Stimulated activated naive CD8-positive, alpha-beta T cell treated with anti-CD3 and anti-CD28 coated beads, Interleukin-15, Interleukin-2, amounts not matched to agents 100 ng/mL and 50 ng/mL, for 24 hours (primary cell): ENCODE results near the gene SINHCAF.
A peak's percentile ranks its signal among the peaks of the same experiment; 100 is the strongest.
"Not testable (repeated sequence)": the region's sequence is repeated elsewhere in the genome, so short reads cannot be mapped to it uniquely, and the experiment has no call there.

Experiments used
- H3K27ac Mint-ChIP-seq: one replicate; pipeline ENCODE4 v1.8.0; 2021; ENCODE audit warnings: mild to moderate bottlenecking, mixed read lengths
- H3K27me3 Mint-ChIP-seq: one replicate; pipeline ENCODE4 v1.8.0; 2021; ENCODE audit warnings: mixed read lengths
- H3K36me3 Mint-ChIP-seq: one replicate; pipeline ENCODE4 v1.8.0; 2021; ENCODE audit warnings: low read depth, mixed read lengths
- H3K4me1 Mint-ChIP-seq: one replicate; pipeline ENCODE4 v1.8.0; 2021; ENCODE audit warnings: low read depth, mixed read lengths
- H3K4me3 Mint-ChIP-seq: one replicate; pipeline ENCODE4 v1.8.0; 2021; ENCODE audit warnings: mild to moderate bottlenecking, mixed read lengths
- H3K9me3 Mint-ChIP-seq: one replicate; pipeline ENCODE4 v1.8.0; 2021; ENCODE audit warnings: mixed read lengths

The SINHCAF gene

DNA sequence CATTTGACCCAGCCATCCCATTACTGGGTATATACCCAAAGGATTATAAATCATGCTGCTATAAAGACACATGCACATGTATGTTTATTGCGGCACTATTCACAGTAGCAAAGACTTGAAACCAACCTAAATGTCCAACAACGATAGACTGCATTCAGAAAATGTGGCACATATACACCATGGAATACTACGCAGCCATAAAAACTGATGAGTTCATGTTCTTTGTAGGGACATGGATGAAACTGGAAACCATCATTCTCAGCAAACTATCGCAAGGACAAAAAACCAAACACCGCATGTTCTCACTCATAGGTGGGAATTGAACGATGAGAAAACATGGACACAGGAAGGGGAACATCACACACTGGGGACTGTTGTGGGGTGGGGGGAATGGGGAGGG, 52.2 kb downstream of the SINHCAF start:
- H3K9me3 Mint-ChIP-seq = not testable (repeated sequence)
- H3K36me3 Mint-ChIP-seq = peaks cover 61% of the 10 kb centered on the region

GRCh38 chr12:31272607-31273225, 53.2 kb downstream of the SINHCAF start:
- Mint-ChIP-seq H3K27ac (no peak overlapping the region), H3K9me3 (no peaks in the 10 kb centered on the region), H3K27me3 (no peaks in the 10 kb centered on the region), H3K4me1 (no peaks in the 10 kb centered on the region), H3K4me3 (no peak overlapping the region), H3K36me3 (peaks cover 51% of the 10 kb centered on the region)

More for the DNA sequence above, 52.2 kb downstream of the SINHCAF start:
- H3K4me1 Mint-ChIP-seq, H3K27me3 Mint-ChIP-seq, H3K27ac Mint-ChIP-seq, H3K4me3 Mint-ChIP-seq: not testable (repeated sequence)

GRCh38 chr12:31267966-31268365, 58.0 kb downstream of the SINHCAF start:
- Mint-ChIP-seq H3K4me1 (no peaks in the 10 kb centered on the region), H3K27ac (no peak overlapping the region), H3K4me3 (no peak overlapping the region), H3K36me3 (peaks cover 21% of the 10 kb centered on the region), H3K27me3 (no peaks in the 10 kb centered on the region), H3K9me3 (no peaks in the 10 kb centered on the region)

- H3K4me3 Mint-ChIP-seq = no peak overlapping the region
- no peaks in the 10 kb centered on the region for H3K27me3 Mint-ChIP-seq
- peaks cover 13% of the 10 kb centered on the region for H3K36me3 Mint-ChIP-seq
- H3K4me1 Mint-ChIP-seq = no peaks in the 10 kb centered on the region
- no peak overlapping the region for H3K27ac Mint-ChIP-seq
- H3K9me3 Mint-ChIP-seq = no peaks in the 10 kb centered on the region
These were observed 60.2 kb downstream of the SINHCAF start for GRCh38 chr12:31265722-31266121.

DNA sequence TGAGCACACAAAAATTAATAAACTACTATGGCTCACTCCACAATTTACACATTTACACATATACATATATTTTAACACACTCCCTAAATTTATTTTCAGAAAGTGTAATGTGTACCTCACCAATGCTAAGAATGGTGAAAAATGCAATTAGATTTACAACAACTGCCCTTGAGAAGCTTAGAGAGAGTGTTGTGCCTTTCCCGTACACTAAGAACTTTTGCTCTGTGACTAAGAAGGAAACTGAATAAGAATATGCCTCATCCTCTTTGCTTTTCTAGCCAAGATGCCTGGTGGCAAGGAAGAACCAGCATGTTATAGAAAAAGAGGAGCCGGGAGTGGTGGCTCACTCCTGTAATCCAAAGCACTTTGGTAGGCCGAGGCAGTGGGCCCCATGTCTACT, 62.3 kb downstream of the SINHCAF start:
- H3K9me3 Mint-ChIP-seq = no peaks in the 10 kb centered on the region
- H3K27me3 Mint-ChIP-seq = no peaks in the 10 kb centered on the region
- H3K27ac Mint-ChIP-seq = no peak overlapping the region
- no peaks in the 10 kb centered on the region for H3K4me1 Mint-ChIP-seq
- no peak overlapping the region for H3K4me3 Mint-ChIP-seq
- H3K36me3 Mint-ChIP-seq = no peaks in the 10 kb centered on the region

DNA sequence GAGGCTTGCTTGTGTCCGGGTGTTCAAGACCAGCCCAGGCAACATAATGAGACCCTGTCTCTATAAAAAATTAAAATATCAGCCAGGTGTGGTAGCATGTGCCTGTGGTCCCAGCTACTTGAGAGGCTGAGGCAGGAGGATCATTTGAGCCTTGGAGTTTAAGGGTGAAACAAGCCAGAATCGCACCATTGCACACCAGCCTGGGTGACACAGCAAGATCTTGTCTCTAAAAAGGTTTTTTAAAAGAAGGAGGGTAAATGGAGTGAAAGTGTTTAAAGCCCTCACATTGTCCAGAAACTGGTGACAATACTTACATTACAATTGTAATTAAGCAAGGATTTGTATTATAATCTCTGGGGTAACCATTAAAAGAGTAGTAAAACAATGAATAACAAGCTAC, 64.2 kb downstream of the SINHCAF start:
- Mint-ChIP-seq H3K4me3 (no peak overlapping the region), H3K4me1 (no peaks in the 10 kb centered on the region), H3K9me3 (no peaks in the 10 kb centered on the region), H3K27ac (no peak overlapping the region), H3K27me3 (no peaks in the 10 kb centered on the region), H3K36me3 (no peaks in the 10 kb centered on the region)

DNA sequence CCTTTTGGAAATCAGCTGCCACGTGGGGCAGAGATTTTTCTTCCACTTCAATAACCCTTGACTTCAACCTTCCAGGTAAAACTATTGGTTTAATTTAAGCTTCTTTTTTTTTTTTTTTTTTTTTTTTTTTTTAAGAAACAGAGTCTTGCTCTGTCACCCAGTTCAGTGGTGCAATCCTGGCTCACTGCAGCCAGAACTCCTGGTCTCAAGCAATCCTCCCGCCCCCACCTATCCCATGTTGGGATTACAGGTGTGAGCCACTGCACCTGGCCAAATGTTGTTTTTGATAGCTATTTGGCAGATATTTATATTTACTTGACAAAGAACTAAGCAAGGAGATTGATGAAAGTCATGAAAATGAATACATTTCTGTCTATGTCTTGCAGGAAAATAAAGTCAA, 65.1 kb downstream of the SINHCAF start:
- no peaks in the 10 kb centered on the region for H3K36me3 Mint-ChIP-seq
- H3K4me3 Mint-ChIP-seq = no peak overlapping the region
- no peaks in the 10 kb centered on the region for H3K9me3 Mint-ChIP-seq
- no peaks in the 10 kb centered on the region for H3K27me3 Mint-ChIP-seq
- H3K4me1 Mint-ChIP-seq = no peaks in the 10 kb centered on the region
- H3K27ac Mint-ChIP-seq = no peak overlapping the region

- H3K4me3 Mint-ChIP-seq = no peak overlapping the region
- H3K27me3 Mint-ChIP-seq = no peaks in the 10 kb centered on the region
- no peaks in the 10 kb centered on the region for H3K9me3 Mint-ChIP-seq
- H3K36me3 Mint-ChIP-seq = no peaks in the 10 kb centered on the region
- no peak overlapping the region for H3K27ac Mint-ChIP-seq
- H3K4me1 Mint-ChIP-seq = no peaks in the 10 kb centered on the region
These were observed 66.6 kb downstream of the SINHCAF start for GRCh38 chr12:31259136-31259886.

DNA sequence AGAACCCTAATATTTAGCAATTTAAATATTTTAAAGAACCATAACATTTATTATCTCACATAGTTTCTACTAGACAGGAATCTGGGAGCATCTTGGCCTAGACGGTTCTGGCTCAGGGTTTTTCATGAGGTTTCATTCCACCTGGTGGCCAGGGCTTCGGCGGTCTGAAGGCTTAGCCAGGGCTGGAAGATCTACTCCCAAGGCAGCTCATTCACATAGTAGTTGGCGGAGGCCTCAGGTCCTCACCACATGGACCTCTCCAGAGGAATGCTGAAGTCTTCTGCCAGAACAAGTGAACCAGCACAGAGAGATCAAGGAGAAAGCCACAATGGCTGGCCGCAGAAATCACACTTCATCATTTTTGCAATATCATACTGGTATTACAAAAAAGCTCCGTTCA, 68.2 kb downstream of the SINHCAF start:
- H3K4me1 Mint-ChIP-seq = no peaks in the 10 kb centered on the region
- no peak overlapping the region for H3K4me3 Mint-ChIP-seq
- no peaks in the 10 kb centered on the region for H3K9me3 Mint-ChIP-seq
- no peaks in the 10 kb centered on the region for H3K27me3 Mint-ChIP-seq
- no peaks in the 10 kb centered on the region for H3K36me3 Mint-ChIP-seq
- H3K27ac Mint-ChIP-seq = no peak overlapping the region

DNA sequence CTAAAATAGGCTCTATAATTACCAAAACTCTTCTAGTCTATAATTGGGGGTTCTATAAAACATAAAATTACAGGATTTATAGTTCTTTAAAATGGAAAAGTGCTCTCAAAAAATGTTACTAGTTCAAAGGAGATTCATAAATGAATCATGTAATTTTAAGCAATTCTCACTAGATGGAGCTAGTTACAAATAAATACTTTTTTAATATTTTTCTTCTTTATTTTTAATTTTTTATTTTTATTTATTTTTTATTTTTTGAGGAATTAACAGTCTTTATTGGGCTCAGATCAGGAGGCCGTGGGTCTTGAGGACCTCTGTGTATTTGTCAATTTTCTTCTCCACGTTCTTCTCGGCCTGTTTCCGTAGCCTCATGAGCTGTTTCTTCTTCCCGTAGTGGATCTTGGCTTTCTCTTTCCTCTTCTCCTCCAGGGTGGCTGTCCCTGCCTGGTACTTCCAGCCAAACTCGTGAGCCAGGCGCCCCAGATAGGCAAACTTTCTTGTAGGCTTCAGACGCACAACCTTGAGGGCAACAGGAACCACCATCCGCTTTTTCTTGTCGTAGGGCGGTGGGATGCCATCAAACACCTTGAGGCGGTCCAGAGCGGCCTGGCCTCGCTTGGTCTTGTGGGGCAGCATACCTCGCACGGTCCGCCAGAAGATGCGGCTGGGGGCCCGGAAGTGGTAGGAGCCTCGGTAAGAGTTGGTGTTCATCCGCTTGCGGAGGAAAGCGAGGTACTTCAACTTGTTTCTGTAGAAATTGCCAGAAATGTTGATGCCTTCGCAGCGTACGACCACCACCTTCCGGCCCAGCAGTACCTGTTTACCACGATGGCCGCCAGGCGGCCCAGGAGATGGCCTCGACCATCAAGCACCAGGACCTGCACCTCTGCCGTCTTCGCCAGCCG, 74.0 kb downstream of the SINHCAF start:
- H3K9me3 Mint-ChIP-seq, H3K36me3 Mint-ChIP-seq, H3K4me1 Mint-ChIP-seq, H3K27ac Mint-ChIP-seq, H3K27me3 Mint-ChIP-seq: not testable (repeated sequence)
- peak overlapping the region; percentile 44 for H3K4me3 Mint-ChIP-seq

DNA sequence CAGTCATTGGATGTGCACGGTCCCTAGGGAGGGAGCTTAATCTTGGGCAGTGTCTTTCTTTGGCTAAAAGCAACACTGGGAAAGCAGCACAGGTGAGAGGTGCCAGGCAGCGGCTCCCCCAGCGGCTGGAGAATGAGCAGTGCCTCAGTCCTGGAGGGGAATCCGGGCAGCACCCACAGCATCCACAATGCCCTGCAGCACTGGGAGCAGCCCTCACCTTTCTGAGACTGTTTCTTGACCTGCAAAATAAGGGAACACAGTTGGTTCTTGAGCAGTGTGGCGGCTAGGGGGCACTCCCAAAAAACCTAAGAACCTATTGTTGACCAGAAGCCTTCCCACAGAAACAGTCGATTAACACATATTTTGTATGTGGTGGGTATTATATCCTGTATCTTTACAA, 75.8 kb downstream of the SINHCAF start:
- Mint-ChIP-seq H3K27ac (no peak overlapping the region), H3K36me3 (no peaks in the 10 kb centered on the region), H3K27me3 (no peaks in the 10 kb centered on the region), H3K4me1 (no peaks in the 10 kb centered on the region), H3K9me3 (no peaks in the 10 kb centered on the region), H3K4me3 (no peak overlapping the region)

GRCh38 chr12:31249356-31249755, 76.6 kb downstream of the SINHCAF start:
- Mint-ChIP-seq H3K9me3 (no peaks in the 10 kb centered on the region), H3K27ac (no peak overlapping the region), H3K36me3 (no peaks in the 10 kb centered on the region), H3K27me3 (no peaks in the 10 kb centered on the region), H3K4me3 (no peak overlapping the region), H3K4me1 (no peaks in the 10 kb centered on the region)

DNA sequence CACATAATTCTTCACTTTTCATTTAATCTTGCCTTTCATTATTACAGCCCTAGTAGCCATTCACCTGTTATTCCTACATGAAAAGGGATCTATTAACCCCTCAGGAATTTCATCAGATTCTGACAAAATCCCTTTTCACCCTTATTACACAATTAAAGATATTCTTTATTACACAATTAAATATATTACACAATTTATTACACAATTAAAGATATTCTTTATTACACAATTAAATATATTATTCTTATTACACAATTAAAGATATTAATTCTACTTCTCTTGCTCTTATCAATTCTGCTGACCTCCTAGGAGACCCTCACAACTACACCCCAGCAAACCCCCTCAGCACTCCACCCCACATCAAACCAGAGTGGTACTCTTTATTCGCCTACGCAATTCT, 77.1 kb downstream of the SINHCAF start:
- no peak overlapping the region for H3K4me3 Mint-ChIP-seq
- no peaks in the 10 kb centered on the region for H3K36me3 Mint-ChIP-seq
- no peak overlapping the region for H3K27ac Mint-ChIP-seq
- H3K9me3 Mint-ChIP-seq = no peaks in the 10 kb centered on the region
- no peaks in the 10 kb centered on the region for H3K27me3 Mint-ChIP-seq
- H3K4me1 Mint-ChIP-seq = no peaks in the 10 kb centered on the region

- no peaks in the 10 kb centered on the region for H3K4me1 Mint-ChIP-seq
These were observed 77.6 kb downstream of the SINHCAF start for GRCh38 chr12:31248337-31248736.

GRCh38 chr12:31246470-31246850, 79.5 kb downstream of the SINHCAF start:
- Mint-ChIP-seq H3K4me3 (no peak overlapping the region), H3K9me3 (no peaks in the 10 kb centered on the region), H3K27me3 (no peaks in the 10 kb centered on the region), H3K36me3 (no peaks in the 10 kb centered on the region), H3K4me1 (no peaks in the 10 kb centered on the region), H3K27ac (no peak overlapping the region)

More at GRCh38 chr12:31248337-31248736, 77.6 kb downstream of the SINHCAF start:
- Mint-ChIP-seq H3K27me3 (no peaks in the 10 kb centered on the region), H3K4me3 (no peak overlapping the region), H3K9me3 (no peaks in the 10 kb centered on the region), H3K36me3 (no peaks in the 10 kb centered on the region), H3K27ac (no peak overlapping the region)
